ENCODE measurements around the gene CBY2. TPM values are rescaled to one million over a fixed set of nuclear protein-coding genes. Genes with fewer than 3 reads are reported as not detected.
A peak's percentile ranks its signal among the peaks of the same experiment; 100 is the strongest.
"Not testable (repeated sequence)": the region's sequence is repeated elsewhere in the genome, so short reads cannot be mapped to it uniquely, and the experiment has no call there.

CBY2 gene
- total RNA-seq, 4 donors from 2014 or later: 0.27 TPM; not detected in 3

- intact Hi-C loops (cut with DNase I): no loop called here
- Histone ChIP-seq H3K27me3 (no peaks in the 10 kb centered on the region), H3K4me3 (replicated peaks in 1 of 3) (no peak overlapping the region), H3K9me3 (no peaks in the 10 kb centered on the region), H3K4me1 (no peaks in the 10 kb centered on the region), H3K36me3 (no peaks in the 10 kb centered on the region), H3K27ac (no peak overlapping the region)
- no peak for DNase-seq
- TF ChIP-seq, protein P1, sequence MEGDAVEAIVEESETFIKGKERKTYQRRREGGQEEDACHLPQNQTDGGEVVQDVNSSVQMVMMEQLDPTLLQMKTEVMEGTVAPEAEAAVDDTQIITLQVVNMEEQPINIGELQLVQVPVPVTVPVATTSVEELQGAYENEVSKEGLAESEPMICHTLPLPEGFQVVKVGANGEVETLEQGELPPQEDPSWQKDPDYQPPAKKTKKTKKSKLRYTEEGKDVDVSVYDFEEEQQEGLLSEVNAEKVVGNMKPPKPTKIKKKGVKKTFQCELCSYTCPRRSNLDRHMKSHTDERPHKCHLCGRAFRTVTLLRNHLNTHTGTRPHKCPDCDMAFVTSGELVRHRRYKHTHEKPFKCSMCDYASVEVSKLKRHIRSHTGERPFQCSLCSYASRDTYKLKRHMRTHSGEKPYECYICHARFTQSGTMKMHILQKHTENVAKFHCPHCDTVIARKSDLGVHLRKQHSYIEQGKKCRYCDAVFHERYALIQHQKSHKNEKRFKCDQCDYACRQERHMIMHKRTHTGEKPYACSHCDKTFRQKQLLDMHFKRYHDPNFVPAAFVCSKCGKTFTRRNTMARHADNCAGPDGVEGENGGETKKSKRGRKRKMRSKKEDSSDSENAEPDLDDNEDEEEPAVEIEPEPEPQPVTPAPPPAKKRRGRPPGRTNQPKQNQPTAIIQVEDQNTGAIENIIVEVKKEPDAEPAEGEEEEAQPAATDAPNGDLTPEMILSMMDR (IDR thresholded peaks at IDR 0.05): no peak
- TF ChIP-seq POLR2A (IDR thresholded peaks at IDR 0.05): no peak
Measured at GRCh38 chr13:45751885-45752284, 49.8 kb downstream of the CBY2 start.

GRCh38 chr13:45752510-45752909, 50.4 kb downstream of the CBY2 start:
- Histone ChIP-seq H3K27ac (no peak overlapping the region), H3K27me3 (no peaks in the 10 kb centered on the region), H3K36me3 (no peaks in the 10 kb centered on the region), H3K4me1 (no peaks in the 10 kb centered on the region), H3K4me3 (replicated peaks in 1 of 3) (no peak overlapping the region), H3K9me3 (no peaks in the 10 kb centered on the region)
- intact Hi-C loops (cut with DNase I): no loop called here
- no peak for TF ChIP-seq POLR2A (IDR thresholded peaks at IDR 0.05)
- TF ChIP-seq, protein P1 (IDR thresholded peaks at IDR 0.05): no peak
- 65 to 77% methylated on average over 1 of the region's 1 CpG for WGBS, 2 donors
- no peak for DNase-seq

DNA sequence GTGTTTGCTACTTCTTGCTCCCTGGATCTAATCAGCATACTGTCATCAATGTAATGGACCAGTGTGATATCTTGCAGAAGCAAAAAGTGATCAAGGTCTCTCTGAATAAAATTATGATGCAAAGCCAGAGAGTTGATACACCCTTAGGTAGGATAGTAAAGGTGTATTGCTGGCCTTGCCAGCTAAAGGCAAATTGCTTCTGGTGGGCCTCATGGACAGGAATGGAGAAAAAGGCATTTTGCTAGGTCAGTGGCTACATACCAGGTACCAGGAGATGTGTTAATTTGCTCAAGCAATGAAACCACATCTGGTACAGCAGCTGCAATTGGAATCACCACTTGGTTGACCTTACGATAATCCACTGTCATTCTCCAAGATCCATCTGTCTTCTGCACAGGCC, 54.4 kb downstream of the CBY2 start:
- H3K27ac ChIP-seq; H3K27me3 ChIP-seq; H3K4me1 ChIP-seq; H3K9me3 ChIP-seq; intact Hi-C loops (cut with DNase I); H3K36me3 ChIP-seq; H3K4me3 ChIP-seq (replicated peaks in 1 of 3); DNase-seq: not testable (repeated sequence)
- 100% methylated on average over 1 of the region's 1 CpG for WGBS, 2 donors

DNA sequence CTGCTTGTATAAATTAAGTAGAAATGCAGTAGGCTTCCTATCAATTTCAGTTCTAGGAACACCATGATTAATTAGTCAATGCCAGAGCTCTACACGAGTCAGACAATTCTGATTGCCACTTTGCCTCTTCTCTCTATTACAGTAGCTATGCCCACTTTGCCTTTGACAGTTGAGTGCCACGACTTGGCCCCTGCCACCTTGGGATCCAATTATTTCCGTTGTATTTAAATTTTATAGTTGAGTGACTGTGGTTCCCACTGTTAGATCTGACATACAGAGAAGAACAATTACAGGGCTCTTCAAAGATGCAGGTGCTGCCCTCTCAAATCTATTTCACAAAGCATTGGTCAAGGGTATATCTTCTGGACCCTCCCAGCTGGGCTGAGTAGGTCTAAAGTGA, 55.5 kb downstream of the CBY2 start:
- H3K4me3 ChIP-seq (replicated peaks in 1 of 3); H3K27ac ChIP-seq; intact Hi-C loops (cut with DNase I); H3K4me1 ChIP-seq; H3K36me3 ChIP-seq; DNase-seq; H3K27me3 ChIP-seq; H3K9me3 ChIP-seq: not testable (repeated sequence)
- WGBS, 2 donors: 79 to 82% methylated on average over 3 of the region's 3 CpGs

DNA sequence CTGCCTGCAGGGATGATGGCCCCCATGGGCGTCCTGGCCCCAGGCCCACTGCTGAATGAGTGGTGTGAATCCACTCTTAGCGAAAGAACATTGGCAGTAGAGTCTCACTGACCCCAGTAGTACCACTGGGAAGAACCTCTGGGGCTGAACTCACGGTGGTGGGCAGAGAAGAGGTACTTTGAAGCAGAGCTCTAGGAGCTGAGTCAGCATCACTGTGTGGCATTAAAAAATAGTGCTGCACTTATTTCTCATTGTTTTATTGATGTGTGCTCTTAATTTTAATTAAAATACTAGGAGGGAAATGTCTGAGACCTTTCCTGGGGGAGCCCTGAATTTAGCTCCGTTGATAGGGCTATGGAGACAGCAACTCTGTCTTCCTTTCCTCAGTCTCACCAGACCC, 61.3 kb downstream of the CBY2 start:
- no peaks in the 10 kb centered on the region for H3K36me3 ChIP-seq
- intact Hi-C loops (cut with DNase I): no loop called here
- no peaks in the 10 kb centered on the region for H3K9me3 ChIP-seq
- TF ChIP-seq POLR2A (IDR thresholded peaks at IDR 0.05): no peak
- TF ChIP-seq, protein P1 (IDR thresholded peaks at IDR 0.05): no peak
- no peaks in the 10 kb centered on the region for H3K4me1 ChIP-seq
- H3K4me3 ChIP-seq (replicated peaks in 1 of 3): no peak overlapping the region
- DNase-seq: peak in 1 of 2 donors; percentile 27
- H3K27ac ChIP-seq: no peak overlapping the region
- H3K27me3 ChIP-seq: no peaks in the 10 kb centered on the region
- 30 to 37% methylated on average over 4 of the region's 4 CpGs for WGBS, 2 donors

Small RNA genes within 50 kb of the gene (small RNA-seq; reads per million reads assigned to genes)
- not detected for gene RF00017

Other genes with a start within 250 kb of the CBY2 start
- 10 to 100 TPM; 35.9 to 56.0 (median 45.0) TPM for gene COG3, start 237.4 kb upstream of the CBY2 start, total RNA-seq
- not detected for gene ERICH6B, start 86.6 kb upstream of the CBY2 start, total RNA-seq
- gene SIAH3, start 149.4 kb downstream of the CBY2 start, total RNA-seq: under 1 TPM in 1 of 4 donors, not detected in 3; 0.13 TPM